Body of pancreas (tissue), 4 donors: ENCODE data around the gene NAA20. TPM values are rescaled to one million over a fixed set of nuclear protein-coding genes. Genes with fewer than 3 reads are reported as not detected.

ENCODE experiments used
- ATAC-seq: fragments of 150-250 bp; one replicate; pipeline ENCODE4 v1.9.1; 2016
- DNase-seq, 4 donors: peaks; one replicate each; pipeline ENCODE4 v3.0.0-alpha.2; 2019
- H3K27ac ChIP-seq, 4 donors: fragments of 200-600 bp; sonication (generic); 1 replicate in 3 of 4; 2 replicates in 1 of 4; pipeline versions ENCODE4 v1.5.1 to v1.6.1; 2016 to 2019; ENCODE audit warnings: mild to moderate bottlenecking in 1 of 4, mixed read lengths in 1 of 4, moderate library complexity in 1 of 4
- H3K27me3 ChIP-seq, 2 donors: fragments of 200-600 bp; sonication (generic); one replicate each; pipeline ENCODE4 v1.6.0; 2016; ENCODE audit warnings: mild to moderate bottlenecking in 1 of 2
- H3K36me3 ChIP-seq, 2 donors: fragments of 200-600 bp; sonication (generic); replicated peaks in 1 of 2; 2 replicates each; pipeline ENCODE4 v1.5.1; 2016; ENCODE audit warnings: low read depth in 2 of 2; ENCODE audit not compliant: insufficient read depth in 1 of 2
- H3K4me1 ChIP-seq: fragments of 200-600 bp; sonication (generic); one replicate; pipeline ENCODE4 v1.6.0; 2016
- H3K4me3 ChIP-seq, 2 donors: fragments of 200-600 bp; sonication (generic); 1 replicate in 1 of 2; 2 replicates in 1 of 2; pipeline ENCODE4 v1.5.1; 2016 to 2019
- H3K9me3 ChIP-seq, 3 donors: fragments of 200-600 bp; sonication (generic); 1 replicate in 2 of 3; 2 replicates in 1 of 3; pipeline ENCODE4 v1.5.1; 2016
- CTCF ChIP-seq, 7 experiments: fragments of 450-650 bp in 4 of 7; fragments of 200-600 bp in 3 of 7; sonication (generic) in 3 of 7; IDR thresholded peaks; one replicate each; pipeline ENCODE4 v1.5.1; 2016 to 2019; ENCODE audit warnings: antibody characterized with exemption in 7 of 7
- POLR2A ChIP-seq, 3 donors: fragments of 450-650 bp; IDR thresholded peaks; one replicate each; pipeline ENCODE4 v1.6.1; 2016; ENCODE audit warnings: antibody characterized with exemption in 3 of 3, mild to moderate bottlenecking in 2 of 3
- WGBS, 2 donors: methylation state at CpG; one replicate each; pipeline ENCODE4 v1.1.5; 2017; 5-methylcytosine and 5-hydroxymethylcytosine counted together
- intact Hi-C: fragments of 100-400 bp; cut with DNase I; formaldehyde crosslinking; loops from one replicate; pipeline ENCODE4 v1.15.1; 2023
- total RNA-seq, 2 donors: library from RNA; depleted of rRNA; stranded (reverse); fragments of >200 nt; gene quantifications; one replicate each; pipeline ENCODE4 v1.1.0, GENCODE V29; 2016

The NAA20 gene
- total RNA-seq, 2 donors from 2014 or later: 19.2 to 23.4 TPM

- H3K27me3 ChIP-seq: no peaks in the 10 kb centered on the region
- H3K4me1 ChIP-seq: peaks cover 40% of the 10 kb centered on the region
- ATAC-seq (no peak), DNase-seq (no peak)
- no peaks in the 10 kb centered on the region for H3K9me3 ChIP-seq
- H3K27ac ChIP-seq: peak overlapping the region in 3 of 4 donors; percentile 67 to 79 (median 79)
- 1 to 3% methylated on average over 10 to 17 of the region's 17 CpGs for WGBS, 2 donors
- peak overlapping the region; percentile 90 to 99 for H3K4me3 ChIP-seq
- no peak for TF ChIP-seq CTCF (IDR thresholded peaks at IDR 0.05)
- no peak for TF ChIP-seq POLR2A (IDR thresholded peaks at IDR 0.05)
- no peaks in the 10 kb centered on the region for H3K36me3 ChIP-seq
- intact Hi-C loops: no loop called here
Observed at GRCh38 chr20:20017844-20018185, 653 bp downstream of the NAA20 start.

GRCh38 chr20:20018366-20018765 lies 1.2 kb downstream of the NAA20 start:
- peak overlapping the region in 1 of 4 donors; percentile 79 for H3K27ac ChIP-seq
- intact Hi-C loops: no loop called here
- DNase-seq (no peak), ATAC-seq (no peak)
- 61 to 70% methylated on average over 8 of the region's 8 CpGs for WGBS, 2 donors
- H3K4me3 ChIP-seq: peak overlapping the region in 1 of 2 donors; percentile 99
- H3K36me3 ChIP-seq: no peaks in the 10 kb centered on the region
- no peaks in the 10 kb centered on the region for H3K9me3 ChIP-seq
- H3K27me3 ChIP-seq: no peaks in the 10 kb centered on the region
- TF ChIP-seq POLR2A (IDR thresholded peaks at IDR 0.05): no peak
- no peak for TF ChIP-seq CTCF (IDR thresholded peaks at IDR 0.05)
- peaks cover 40% of the 10 kb centered on the region for H3K4me1 ChIP-seq

GRCh38 chr20:20019123-20019522 lies 2.0 kb downstream of the NAA20 start:
- Histone ChIP-seq H3K27ac (peak overlapping the region in 1 of 4 donors; percentile 79), H3K36me3 (no peaks in the 10 kb centered on the region), H3K4me3 (no peak overlapping the region), H3K4me1 (peaks cover 40% of the 10 kb centered on the region), H3K9me3 (no peaks in the 10 kb centered on the region), H3K27me3 (no peaks in the 10 kb centered on the region)
- ATAC-seq (no peak), DNase-seq (peak in 3 of 4 donors; percentile 65 to 75 (median 66))
- TF ChIP-seq POLR2A (IDR thresholded peaks at IDR 0.05) (no peak), CTCF (IDR thresholded peaks at IDR 0.05) (no peak)
- WGBS, 2 donors: 28 to 41% methylated on average over 2 of the region's 2 CpGs
- intact Hi-C loops: no loop called here

- Histone ChIP-seq H3K4me3 (no peak overlapping the region), H3K4me1 (peaks cover 29% of the 10 kb centered on the region), H3K27ac (no peak overlapping the region), H3K27me3 (no peaks in the 10 kb centered on the region), H3K9me3 (no peaks in the 10 kb centered on the region), H3K36me3 (no peaks in the 10 kb centered on the region)
- intact Hi-C loops: no loop called here
- ATAC-seq: no peak
- no peak for DNase-seq
- TF ChIP-seq CTCF (IDR thresholded peaks at IDR 0.05): no peak
- WGBS, 2 donors: 66 to 67% methylated on average over 11 of the region's 11 CpGs
Observed at GRCh38 chr20:20020908-20021307, 3.7 kb downstream of the NAA20 start.

- Histone ChIP-seq H3K9me3 (no peaks in the 10 kb centered on the region), H3K36me3 (peaks cover 0 to 2% of the 10 kb centered on the region in 2 donors), H3K27ac (no peak overlapping the region), H3K4me3 (no peak overlapping the region), H3K27me3 (no peaks in the 10 kb centered on the region), H3K4me1 (peaks cover 32% of the 10 kb centered on the region)
- DNase-seq (no peak), ATAC-seq (no peak)
- no peak for TF ChIP-seq CTCF (IDR thresholded peaks at IDR 0.05)
- TF ChIP-seq POLR2A (IDR thresholded peaks at IDR 0.05): no peak
- intact Hi-C loops: no loop called here
- WGBS, 2 donors: 78 to 79% methylated on average over 7 of the region's 7 CpGs
Observed at GRCh38 chr20:20021835-20022234, 4.7 kb downstream of the NAA20 start.
